Astrocyte (in vitro differentiated cells and primary cell): ENCODE data around the gene MYRIP.

Experiments used
- EZH2 ChIP-seq: IDR thresholded peaks from 2 replicates; pipeline ENCODE4 v1.6.1; 2012; ENCODE audit warnings: mild to moderate bottlenecking, low read length, inconsistent platforms; ENCODE audit not compliant: insufficient read depth
- TF ChIP-seq, protein P1 (sequence below): IDR thresholded peaks from 2 replicates; pipeline ENCODE4 v1.5.1; 2011; ENCODE audit warnings: low read depth, mild to moderate bottlenecking, inconsistent platforms, low read length, moderate library complexity; ENCODE audit not compliant: insufficient read depth

GRCh38 chr3:39937315-39937714, 127.9 kb downstream of the MYRIP start:
- TF ChIP-seq, protein P1, sequence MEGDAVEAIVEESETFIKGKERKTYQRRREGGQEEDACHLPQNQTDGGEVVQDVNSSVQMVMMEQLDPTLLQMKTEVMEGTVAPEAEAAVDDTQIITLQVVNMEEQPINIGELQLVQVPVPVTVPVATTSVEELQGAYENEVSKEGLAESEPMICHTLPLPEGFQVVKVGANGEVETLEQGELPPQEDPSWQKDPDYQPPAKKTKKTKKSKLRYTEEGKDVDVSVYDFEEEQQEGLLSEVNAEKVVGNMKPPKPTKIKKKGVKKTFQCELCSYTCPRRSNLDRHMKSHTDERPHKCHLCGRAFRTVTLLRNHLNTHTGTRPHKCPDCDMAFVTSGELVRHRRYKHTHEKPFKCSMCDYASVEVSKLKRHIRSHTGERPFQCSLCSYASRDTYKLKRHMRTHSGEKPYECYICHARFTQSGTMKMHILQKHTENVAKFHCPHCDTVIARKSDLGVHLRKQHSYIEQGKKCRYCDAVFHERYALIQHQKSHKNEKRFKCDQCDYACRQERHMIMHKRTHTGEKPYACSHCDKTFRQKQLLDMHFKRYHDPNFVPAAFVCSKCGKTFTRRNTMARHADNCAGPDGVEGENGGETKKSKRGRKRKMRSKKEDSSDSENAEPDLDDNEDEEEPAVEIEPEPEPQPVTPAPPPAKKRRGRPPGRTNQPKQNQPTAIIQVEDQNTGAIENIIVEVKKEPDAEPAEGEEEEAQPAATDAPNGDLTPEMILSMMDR: no peak
- TF ChIP-seq EZH2: no peak
